HG03469 (cell line): Measurements from ENCODE around the gene NFKB2.

Experiments used
- ATAC-seq: cut with Tn5 transposase; IDR thresholded peaks from one replicate; pipeline ENCODE4 v1.9.1; 2021; ENCODE audit warnings: mild to moderate bottlenecking, moderate library complexity, moderate number of reproducible peaks; ENCODE audit not compliant: unreplicated experiment

Gene NFKB2

GRCh38 chr10:102444851-102445250 lies 49.3 kb downstream of the NFKB2 start:
- ATAC-seq = no peak

- ATAC-seq = no peak
These were observed 54.0 kb downstream of the NFKB2 start for GRCh38 chr10:102449321-102450123.

DNA sequence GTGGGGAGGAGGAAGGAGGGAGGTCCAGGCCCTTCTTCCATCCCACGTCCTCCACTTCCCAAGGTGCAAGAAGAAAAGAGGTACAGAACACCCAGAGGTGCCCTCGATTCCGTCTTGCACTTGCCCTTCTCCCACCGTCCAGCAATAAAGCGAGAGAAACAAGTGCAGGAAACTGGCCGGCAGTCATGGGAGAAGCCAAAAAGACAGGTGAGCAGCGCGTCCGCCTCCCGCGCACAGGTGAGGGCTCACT lies 54.5 kb downstream of the NFKB2 start:
- ATAC-seq = no peak

DNA sequence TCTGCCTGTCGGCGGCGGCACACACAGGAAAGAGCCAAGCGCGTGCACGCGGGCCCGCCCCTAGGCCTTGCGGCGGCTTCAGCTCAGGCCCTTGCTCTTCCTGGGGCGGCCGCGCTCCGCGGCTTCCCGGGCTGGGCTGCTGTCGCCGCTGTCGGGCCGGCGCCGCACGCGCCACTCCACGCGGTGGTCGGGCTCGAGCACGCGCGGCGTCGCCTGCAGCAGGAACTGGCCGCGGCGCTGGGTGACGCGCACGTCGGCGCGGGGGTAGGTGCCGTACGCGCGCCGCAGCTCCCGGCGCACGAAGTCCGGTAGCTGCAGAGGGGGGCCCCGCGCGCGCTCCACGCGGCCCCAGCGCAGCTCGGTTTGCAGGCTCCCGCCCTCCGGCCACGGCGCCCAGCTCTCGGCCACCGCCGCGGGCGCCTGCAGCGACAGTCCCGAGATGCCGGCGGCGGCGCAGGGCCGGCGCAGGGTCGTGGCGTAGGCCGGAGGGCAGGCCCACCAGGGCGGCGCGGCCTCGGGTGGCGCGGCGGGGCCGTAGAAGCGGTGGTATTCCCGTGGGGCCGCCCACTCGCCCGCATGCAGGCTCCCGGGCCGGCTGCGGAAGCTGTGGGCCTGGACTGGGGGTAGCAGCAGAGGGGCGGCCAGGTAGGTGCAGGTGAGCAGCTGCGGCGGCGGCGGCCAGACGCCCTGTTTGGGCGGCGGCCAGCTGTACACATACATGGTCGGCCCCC lies 55.0 kb downstream of the NFKB2 start:
- ATAC-seq = peak; percentile 84

- no peak for ATAC-seq
These were observed 55.8 kb downstream of the NFKB2 start, which contains the start of gene C10orf95 for GRCh38 chr10:102451105-102451969. TSS of gene C10orf95 (minus strand) at chr10:102451543. CDS start at chr10:102451093, 450 bp downstream.
